GM12878 (cell line): ENCODE data around the gene ZFR.

ENCODE experiments used
- BCL11A ChIP-seq: IDR thresholded peaks from 2 replicates; pipeline ENCODE4 v1.6.1; 2011; ENCODE audit warnings: low read depth, low read length
- CEBPB ChIP-seq, 2 experiments: fragments of 150-350 bp in 1 of 2; IDR thresholded peaks; 2 replicates each; pipeline ENCODE4 v1.6.1; 2012 to 2014; ENCODE audit warnings: low read depth in 2 of 2, low read length in 2 of 2, borderline replicate concordance in 1 of 2, inconsistent platforms in 1 of 2
- EGR1 ChIP-seq, 2 experiments: IDR thresholded peaks; 1 replicate in 1 of 2; 2 replicates in 1 of 2; pipeline ENCODE4 v1.6.1; 2011 to 2012; ENCODE audit warnings: low read depth in 2 of 2, low read length in 2 of 2, borderline replicate concordance in 1 of 2, mild to moderate bottlenecking in 1 of 2, moderate library complexity in 1 of 2
- POLR2A ChIP-seq: IDR thresholded peaks from 2 replicates; pipeline ENCODE4 v1.6.1; 2011; ENCODE audit warnings: low read depth, mild to moderate bottlenecking, low read length

- TF ChIP-seq POLR2A (no peak), BCL11A (no peak), EGR1 (IDR thresholded peaks at IDR 0.05; ENCODE audit: borderline replicate concordance in 1 of 2, low read depth in 2 of 2, low read length in 2 of 2) (no peak), CEBPB (IDR thresholded peaks at IDR 0.05; ENCODE audit: borderline replicate concordance in 1 of 2, low read depth in 2 of 2, low read length in 2 of 2) (no peak)
Measured at GRCh38 chr5:32363030-32363429, 81.5 kb downstream of the ZFR start.
